Prostate gland (tissue), 2 donors: ENCODE results near the gene MLST8.

ENCODE experiments used
- CTCF ChIP-seq, 4 experiments: fragments of 200-600 bp in 2 of 4; fragments of 450-650 bp in 2 of 4; sonication (generic) in 2 of 4; IDR thresholded peaks; 1 replicate in 3 of 4; 2 replicates in 1 of 4; pipeline ENCODE4 v1.5.1; 2016 to 2019; ENCODE audit warnings: antibody characterized with exemption in 4 of 4, mild to moderate bottlenecking in 2 of 4, moderate library complexity in 2 of 4
- POLR2A ChIP-seq: fragments of 450-650 bp; IDR thresholded peaks from one replicate; pipeline ENCODE4 v1.6.1; 2016; ENCODE audit warnings: antibody characterized with exemption, mild to moderate bottlenecking
- POLR2AphosphoS5 ChIP-seq: sonication (generic); formaldehyde crosslinking; IDR thresholded peaks from one replicate; pipeline ENCODE4 v1.6.1; 2017; ENCODE audit warnings: antibody characterized with exemption

GRCh38 chr16:2194852-2195321 is 10.4 kb upstream of the MLST8 start:
- TF ChIP-seq POLR2AphosphoS5: peak; percentile 19
- TF ChIP-seq CTCF (IDR thresholded peaks at IDR 0.05): peak in 3 of 4 experiments; percentile 41 to 63 (median 57)
- TF ChIP-seq POLR2A: no peak
